SJSA1 (cell line): ENCODE results near the gene SPOCK2. TPM values are rescaled to one million over a fixed set of nuclear protein-coding genes. Genes with fewer than 3 reads are reported as not detected.

ENCODE experiments used
- DNase-seq, 2 experiments: peaks; one replicate each; pipeline ENCODE4 v3.0.0-alpha.2; 2015 to 2020; ENCODE audit warnings: low spot score in 2 of 2, low read depth in 1 of 2
- H3K27ac ChIP-seq: fragments of 250-450 bp; sonication (Bioruptor Pico); 2 replicates; pipeline ENCODE4 v1.5.1; 2020; ENCODE audit warnings: mild to moderate bottlenecking, moderate library complexity
- H3K27me3 ChIP-seq: fragments of 250-450 bp; sonication (Bioruptor Pico); replicated peaks from 2 replicates; pipeline ENCODE4 v1.5.1; 2020; ENCODE audit warnings: mild to moderate bottlenecking, moderate library complexity
- H3K36me3 ChIP-seq: fragments of 250-450 bp; sonication (Bioruptor Pico); 2 replicates; pipeline ENCODE4 v1.5.1; 2020; ENCODE audit warnings: mild to moderate bottlenecking
- H3K4me1 ChIP-seq: fragments of 250-450 bp; sonication (Bioruptor Pico); replicated peaks from 2 replicates; pipeline ENCODE4 v1.6.1; 2021; ENCODE audit warnings: mild to moderate bottlenecking
- H3K4me3 ChIP-seq: fragments of 250-450 bp; sonication (Bioruptor Pico); 2 replicates; pipeline ENCODE4 v1.5.1; 2020; ENCODE audit warnings: mild to moderate bottlenecking
- H3K9me3 ChIP-seq: fragments of 250-450 bp; sonication (Bioruptor Pico); replicated peaks from 2 replicates; pipeline ENCODE4 v1.5.1; 2020; ENCODE audit warnings: mild to moderate bottlenecking
- total RNA-seq: library from RNA; depleted of rRNA; stranded (reverse); fragments of >200 nt; shearing (Covaris generic); gene quantifications from 2 replicates; pipeline ENCODE4 v1.2.3, GENCODE V29; 2014

The SPOCK2 gene
- total RNA-seq, 1 experiment from 2014 or later, result not detected

DNA sequence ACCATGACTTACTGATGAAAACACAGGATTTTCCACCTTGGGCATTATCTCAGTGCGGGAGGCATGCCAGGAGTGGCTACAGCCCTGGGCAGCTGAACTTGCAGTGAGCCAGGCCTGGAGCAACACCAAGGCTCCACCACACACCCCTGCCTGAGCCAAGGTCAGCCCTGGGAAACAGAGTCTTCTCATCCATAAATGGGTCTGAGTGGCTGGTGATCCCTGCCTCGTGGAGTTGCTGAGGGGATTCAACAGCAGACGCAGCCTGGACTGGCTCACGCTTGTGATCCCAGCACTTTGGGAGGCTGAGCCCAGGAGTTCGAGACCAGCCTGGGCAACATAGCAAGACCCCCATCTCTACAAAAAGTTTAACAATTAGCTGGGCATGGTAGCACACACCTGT lies 32.2 kb downstream of the SPOCK2 start:
- Histone ChIP-seq H3K9me3 (no peaks in the 10 kb centered on the region), H3K27me3 (no peaks in the 10 kb centered on the region), H3K36me3 (no peaks in the 10 kb centered on the region), H3K27ac (no peak overlapping the region), H3K4me3 (no peak overlapping the region), H3K4me1 (no peaks in the 10 kb centered on the region)
- DNase-seq, result no peak

GRCh38 chr10:72053690-72054089 lies 34.7 kb downstream of the SPOCK2 start:
- Histone ChIP-seq H3K9me3 (0 out of 2 replicates have a peak, but pooled peaks cover 4% of the 10 kb centered on the region), H3K27me3 (no peaks in the 10 kb centered on the region), H3K4me1 (no peaks in the 10 kb centered on the region), H3K4me3 (no peak overlapping the region), H3K36me3 (no peaks in the 10 kb centered on the region), H3K27ac (no peak overlapping the region)
- no peak for DNase-seq

- Histone ChIP-seq H3K4me3 (no peak overlapping the region), H3K9me3 (0 out of 2 replicates have a peak, but pooled peaks cover 4% of the 10 kb centered on the region), H3K27me3 (no peaks in the 10 kb centered on the region), H3K36me3 (no peaks in the 10 kb centered on the region), H3K27ac (no peak overlapping the region), H3K4me1 (no peaks in the 10 kb centered on the region)
- no peak for DNase-seq
Measured at GRCh38 chr10:72050873-72051272, 37.5 kb downstream of the SPOCK2 start.

DNA sequence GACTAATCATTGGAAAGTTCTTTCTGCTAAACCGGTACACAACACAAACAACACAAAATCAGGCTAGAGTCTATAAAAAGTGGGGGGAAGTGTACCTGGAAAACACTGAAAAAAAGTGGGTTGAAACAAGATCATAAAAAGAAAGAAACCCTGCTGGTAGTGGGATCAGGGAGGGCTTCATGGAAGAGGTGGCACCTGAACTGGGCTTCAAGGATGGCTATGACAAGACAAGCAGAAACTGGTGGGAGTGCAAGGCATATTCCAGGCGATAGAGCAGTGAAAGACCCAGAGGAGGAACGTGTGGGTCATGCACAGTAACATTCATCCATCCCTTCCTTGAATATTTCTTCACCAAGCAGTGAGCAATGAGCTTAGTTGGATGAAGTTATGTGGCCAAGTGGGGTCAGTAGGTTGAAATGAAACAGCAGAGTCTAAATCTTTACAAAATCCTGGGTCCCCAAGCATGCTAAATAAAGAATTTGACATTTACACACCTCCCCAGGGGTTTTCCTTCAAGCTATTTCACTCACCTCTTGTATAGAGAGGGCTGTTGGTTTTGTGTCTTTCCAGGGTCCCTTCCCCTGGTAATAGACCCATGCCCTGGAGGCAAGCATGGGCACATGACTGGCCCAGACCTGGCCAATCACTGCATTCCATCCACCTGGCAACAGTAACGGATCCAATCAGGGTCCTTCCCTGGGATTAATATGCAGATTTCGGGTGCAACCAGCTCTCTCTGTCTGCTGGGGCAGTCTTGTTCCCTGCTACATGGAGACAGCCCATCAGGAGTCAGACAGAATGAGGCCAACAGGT lies 38.2 kb downstream of the SPOCK2 start:
- Histone ChIP-seq H3K9me3 (0 out of 2 replicates have a peak, but pooled peaks cover 4% of the 10 kb centered on the region), H3K36me3 (no peaks in the 10 kb centered on the region), H3K4me3 (no peak overlapping the region), H3K27me3 (no peaks in the 10 kb centered on the region), H3K27ac (no peak overlapping the region), H3K4me1 (no peaks in the 10 kb centered on the region)
- no peak for DNase-seq

GRCh38 chr10:72049472-72049871 lies 38.9 kb downstream of the SPOCK2 start:
- no peak for DNase-seq
- no peaks in the 10 kb centered on the region for H3K36me3 ChIP-seq
- no peak overlapping the region for H3K4me3 ChIP-seq
- H3K27me3 ChIP-seq, result no peaks in the 10 kb centered on the region
- 0 out of 2 replicates have a peak, but pooled peaks cover 4% of the 10 kb centered on the region for H3K9me3 ChIP-seq
- no peaks in the 10 kb centered on the region for H3K4me1 ChIP-seq
- H3K27ac ChIP-seq, result no peak overlapping the region

DNA sequence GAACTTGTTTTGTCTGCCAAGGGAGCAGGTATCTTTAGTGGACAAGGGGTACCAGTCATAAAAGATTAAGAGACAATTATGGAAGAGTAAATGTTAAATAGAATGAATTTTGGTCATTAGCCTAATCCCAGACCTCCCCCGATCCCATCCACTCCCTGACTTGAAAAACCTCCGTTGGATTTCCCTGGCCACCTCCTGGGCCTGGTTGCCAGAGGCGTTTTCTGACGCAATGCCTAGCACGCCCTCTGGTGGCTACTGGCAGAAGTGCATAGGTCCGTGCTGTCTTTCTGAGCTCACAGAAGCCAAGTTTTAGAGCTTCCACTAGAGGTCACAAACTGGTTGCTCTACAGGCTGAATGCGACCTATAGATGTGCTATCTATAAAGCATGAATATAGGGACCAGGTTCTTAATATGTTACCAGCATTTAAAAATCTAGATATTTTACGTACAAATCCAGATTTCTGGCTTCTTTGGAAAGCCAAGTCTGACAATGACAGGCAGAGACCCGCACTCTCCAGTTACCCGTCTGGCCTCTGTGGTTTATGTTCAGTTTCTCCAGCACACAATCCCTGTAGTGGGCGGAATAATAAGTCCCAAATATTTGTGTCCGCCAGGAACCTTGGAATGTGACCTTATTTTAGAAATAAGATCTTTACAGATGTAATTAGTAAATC lies 39.8 kb downstream of the SPOCK2 start:
- Histone ChIP-seq H3K9me3 (0 out of 2 replicates have a peak, but pooled peaks cover 4% of the 10 kb centered on the region), H3K27ac (no peak overlapping the region)
- DNase-seq, result peak; percentile 76 to 86

DNA sequence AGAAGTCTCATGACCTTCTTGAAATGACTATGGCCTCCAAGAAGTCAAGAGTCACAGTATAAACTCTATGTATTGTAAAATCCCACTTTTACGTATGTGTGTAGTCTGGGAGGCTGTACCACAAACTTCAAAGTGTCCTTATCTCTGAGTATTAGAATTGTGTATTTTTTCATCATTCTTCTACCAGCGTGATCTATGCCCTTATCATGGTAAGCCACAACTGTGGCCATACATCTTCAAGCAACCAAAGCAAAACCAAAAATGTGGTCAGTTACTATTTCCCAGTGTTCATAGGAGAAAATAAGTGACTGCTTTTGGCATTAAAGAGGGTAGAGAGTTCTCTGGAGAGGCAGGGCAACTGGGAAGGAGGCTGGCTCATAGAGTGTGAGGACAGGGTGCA lies 42.8 kb downstream of the SPOCK2 start:
- Histone ChIP-seq H3K27ac (no peak overlapping the region), H3K27me3 (no peaks in the 10 kb centered on the region), H3K4me1 (no peaks in the 10 kb centered on the region), H3K9me3 (0 out of 2 replicates have a peak, but pooled peaks cover 4% of the 10 kb centered on the region), H3K4me3 (no peak overlapping the region), H3K36me3 (no peaks in the 10 kb centered on the region)
- no peak for DNase-seq

More for the DNA sequence above, 39.8 kb downstream of the SPOCK2 start:
- Histone ChIP-seq H3K4me3 (no peak overlapping the region), H3K36me3 (no peaks in the 10 kb centered on the region), H3K27me3 (no peaks in the 10 kb centered on the region), H3K4me1 (no peaks in the 10 kb centered on the region)

GRCh38 chr10:72044417-72045041 lies 43.8 kb downstream of the SPOCK2 start:
- Histone ChIP-seq H3K36me3 (no peaks in the 10 kb centered on the region), H3K27me3 (no peaks in the 10 kb centered on the region), H3K4me3 (no peak overlapping the region), H3K27ac (no peak overlapping the region), H3K4me1 (no peaks in the 10 kb centered on the region), H3K9me3 (0 out of 2 replicates have a peak, but pooled peaks cover under 1% of the 10 kb centered on the region)
- DNase-seq, result no peak

DNA sequence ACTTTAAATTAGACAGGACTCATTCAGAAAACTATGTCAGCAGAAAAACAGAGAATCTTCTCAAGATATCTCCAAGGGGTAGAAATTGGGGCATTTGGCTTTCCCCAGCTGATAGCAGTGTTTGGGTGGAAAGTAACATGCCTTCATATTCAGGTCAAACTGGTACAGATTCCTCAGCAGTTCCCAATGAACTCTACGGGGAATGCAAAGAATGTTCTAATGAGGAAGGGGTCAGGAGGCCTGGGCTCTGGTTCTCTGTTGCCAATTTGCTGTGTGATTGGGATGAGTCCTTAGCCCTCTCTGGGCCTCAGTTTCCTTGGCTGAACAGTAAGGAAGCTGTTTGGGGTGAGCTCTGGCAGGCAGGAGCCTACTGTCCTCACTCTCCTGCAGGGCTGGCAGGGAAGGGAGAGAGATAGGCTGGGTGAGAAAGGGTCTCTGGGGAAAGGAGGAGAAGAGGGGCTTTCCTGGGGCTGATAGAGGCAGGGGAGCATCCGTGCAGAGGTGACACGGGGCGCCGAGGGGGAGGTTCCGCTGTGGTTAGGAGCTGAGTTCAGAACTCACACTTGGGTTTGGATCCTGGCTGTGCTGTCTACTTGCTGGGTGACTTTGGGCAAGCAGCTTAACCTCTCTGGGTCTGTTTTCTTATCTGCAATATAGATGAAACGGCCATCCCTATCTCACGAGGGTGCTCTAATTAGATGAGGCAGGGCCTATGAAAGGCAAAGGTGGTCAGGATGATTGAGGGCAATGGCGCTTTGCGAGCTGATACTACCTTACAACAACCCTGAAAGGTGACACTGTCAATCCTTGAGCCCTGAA lies 45.1 kb downstream of the SPOCK2 start:
- Histone ChIP-seq H3K4me1 (peaks cover 5% of the 10 kb centered on the region), H3K27ac (no peak overlapping the region), H3K36me3 (no peaks in the 10 kb centered on the region), H3K9me3 (no peaks in the 10 kb centered on the region), H3K4me3 (no peak overlapping the region), H3K27me3 (no peaks in the 10 kb centered on the region)
- DNase-seq, result no peak

DNA sequence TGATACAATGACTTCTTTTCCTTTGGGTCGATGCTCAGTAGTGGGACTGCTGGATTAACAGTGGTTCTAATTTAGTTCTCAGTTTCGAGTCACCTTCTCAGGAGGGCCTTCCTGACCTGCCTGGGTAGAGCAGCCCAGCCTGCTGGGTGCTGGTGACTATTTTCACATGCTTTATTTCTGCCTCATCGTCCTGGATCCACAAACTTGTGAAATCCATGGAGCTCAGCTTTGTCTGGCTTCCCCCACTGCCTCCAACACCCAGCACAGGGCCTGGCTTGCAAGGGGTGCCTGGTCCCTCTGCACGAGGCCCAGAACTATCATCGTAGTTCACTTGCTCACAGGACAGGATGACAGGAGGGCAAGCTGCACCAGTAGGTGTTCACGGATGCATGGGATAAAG lies 46.9 kb downstream of the SPOCK2 start:
- Histone ChIP-seq H3K9me3 (no peaks in the 10 kb centered on the region), H3K27me3 (no peaks in the 10 kb centered on the region), H3K36me3 (no peaks in the 10 kb centered on the region), H3K4me1 (peaks cover 13% of the 10 kb centered on the region), H3K27ac (no peak overlapping the region), H3K4me3 (no peak overlapping the region)
- DNase-seq, result no peak

- Histone ChIP-seq H3K4me1 (peaks cover 13% of the 10 kb centered on the region), H3K27ac (no peak overlapping the region), H3K4me3 (no peak overlapping the region), H3K36me3 (no peaks in the 10 kb centered on the region), H3K27me3 (no peaks in the 10 kb centered on the region), H3K9me3 (no peaks in the 10 kb centered on the region)
- DNase-seq, result no peak
Measured at GRCh38 chr10:72039377-72039776, 49.0 kb downstream of the SPOCK2 start.

DNA sequence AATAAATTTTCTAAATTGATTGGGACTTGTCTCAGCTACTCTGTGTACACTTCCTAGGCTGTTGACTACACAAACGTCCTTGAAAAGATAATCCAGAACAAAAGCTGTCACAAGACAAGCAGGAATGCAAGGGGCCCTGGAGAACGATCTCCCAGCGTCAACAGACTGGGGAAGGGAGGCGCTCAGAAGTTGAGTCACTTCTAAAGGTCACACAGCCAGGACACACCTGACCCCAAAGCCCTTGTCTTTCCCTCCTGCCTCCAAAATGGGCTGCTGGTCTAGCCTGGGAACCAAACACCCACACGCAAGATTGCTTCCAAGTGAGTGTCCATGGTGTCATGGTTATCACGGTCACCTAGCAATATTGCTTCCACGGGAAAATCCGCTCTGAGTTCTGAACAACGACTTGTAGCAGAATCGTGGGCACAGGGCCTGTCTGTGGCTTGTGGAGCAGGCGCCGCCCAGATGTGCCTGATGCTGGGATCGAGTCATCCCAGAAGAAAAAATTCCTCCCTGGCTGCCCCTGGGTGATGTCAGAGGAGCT lies 49.8 kb downstream of the SPOCK2 start:
- H3K4me1 ChIP-seq, result peaks cover 13% of the 10 kb centered on the region
- no peaks in the 10 kb centered on the region for H3K9me3 ChIP-seq
- no peak overlapping the region for H3K4me3 ChIP-seq
- H3K27me3 ChIP-seq, result no peaks in the 10 kb centered on the region
- DNase-seq, result no peak
- no peak overlapping the region for H3K27ac ChIP-seq
- no peaks in the 10 kb centered on the region for H3K36me3 ChIP-seq

DNA sequence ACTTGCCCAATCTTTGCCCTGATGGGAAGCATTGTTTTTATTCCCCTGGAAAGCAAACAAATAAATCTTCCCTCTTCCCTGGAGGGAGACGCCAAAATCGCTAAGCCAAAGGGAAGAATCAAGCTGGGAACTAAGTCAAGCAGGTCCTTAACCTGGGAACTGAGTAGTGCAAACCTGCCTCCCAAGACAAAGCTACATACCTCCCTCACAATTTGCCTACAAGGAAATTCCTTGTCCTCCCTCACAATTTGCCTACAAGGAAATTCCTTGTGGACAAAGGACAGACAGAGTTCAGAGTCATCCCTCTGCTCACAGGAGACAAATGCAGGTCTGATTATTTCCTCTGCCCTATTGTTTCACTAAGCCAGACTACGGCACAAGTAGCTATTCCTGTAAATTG lies 50.5 kb downstream of the SPOCK2 start:
- no peaks in the 10 kb centered on the region for H3K27me3 ChIP-seq
- H3K4me3 ChIP-seq, result no peak overlapping the region
- no peak for DNase-seq
- no peaks in the 10 kb centered on the region for H3K36me3 ChIP-seq
- no peak overlapping the region for H3K27ac ChIP-seq
- H3K4me1 ChIP-seq, result peaks cover 13% of the 10 kb centered on the region
- no peaks in the 10 kb centered on the region for H3K9me3 ChIP-seq
